Midbrain (tissue), 1 donor: ENCODE measurements around the gene PIAS2.

Experiments
- DNase-seq: peaks from one replicate; lab custom pipeline; 2025; lab: John Stamatoyannopoulos, UW

The PIAS2 gene

GRCh38 chr18:46756559-46757201 lies 160.6 kb downstream of the PIAS2 start, which contains the start of gene ST8SIA5:
Gene ST8SIA5, minus strand, starts transcription at chr18:46757053. Its CDS starts 545 bp downstream, at chr18:46756508.
- DNase-seq, result no peak

- DNase-seq, result no peak
Observed at GRCh38 chr18:46756025-46756558, 161.2 kb downstream of the PIAS2 start.

GRCh38 chr18:46755315-46756024 lies 161.8 kb downstream of the PIAS2 start:
- DNase-seq, result no peak

- DNase-seq, result no peak
Observed at GRCh38 chr18:46754661-46755292, 162.5 kb downstream of the PIAS2 start.

- DNase-seq, result no peak
Observed at GRCh38 chr18:46754188-46754587, 163.1 kb downstream of the PIAS2 start.
